Measurements from ENCODE around the gene C20orf204.

- no peak for TF ChIP-seq CEBPB (IDR thresholded peaks at IDR 0.05)
- no peak for TF ChIP-seq TEAD4 (IDR thresholded peaks at IDR 0.05)
- TF ChIP-seq TAF1 (IDR thresholded peaks at IDR 0.05; ENCODE audit: low read depth) = no peak
- no peak for TF ChIP-seq NFIC (IDR thresholded peaks at IDR 0.05)
- no peak for TF ChIP-seq YY1 (IDR thresholded peaks at IDR 0.05; ENCODE audit: low read depth)
- no peak for TF ChIP-seq REST (IDR thresholded peaks at IDR 0.05; ENCODE audit: low read depth)
- TF ChIP-seq, protein P1, sequence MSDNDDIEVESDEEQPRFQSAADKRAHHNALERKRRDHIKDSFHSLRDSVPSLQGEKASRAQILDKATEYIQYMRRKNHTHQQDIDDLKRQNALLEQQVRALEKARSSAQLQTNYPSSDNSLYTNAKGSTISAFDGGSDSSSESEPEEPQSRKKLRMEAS (IDR thresholded peaks at IDR 0.05) = no peak
- no peak for TF ChIP-seq CREB1 (IDR thresholded peaks at IDR 0.05; ENCODE audit: low read depth)
- no peak for TF ChIP-seq RAD21 (IDR thresholded peaks at IDR 0.05; ENCODE audit: low read depth)
- TF ChIP-seq EGR1 (IDR thresholded peaks at IDR 0.05) = no peak
- no peak for TF ChIP-seq EP300 (IDR thresholded peaks at IDR 0.05; ENCODE audit: borderline replicate concordance)
- TF ChIP-seq, protein P2, sequence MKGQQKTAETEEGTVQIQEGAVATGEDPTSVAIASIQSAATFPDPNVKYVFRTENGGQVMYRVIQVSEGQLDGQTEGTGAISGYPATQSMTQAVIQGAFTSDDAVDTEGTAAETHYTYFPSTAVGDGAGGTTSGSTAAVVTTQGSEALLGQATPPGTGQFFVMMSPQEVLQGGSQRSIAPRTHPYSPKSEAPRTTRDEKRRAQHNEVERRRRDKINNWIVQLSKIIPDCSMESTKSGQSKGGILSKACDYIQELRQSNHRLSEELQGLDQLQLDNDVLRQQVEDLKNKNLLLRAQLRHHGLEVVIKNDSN (IDR thresholded peaks at IDR 0.05) = no peak
Measured at GRCh38 chr20:64070244-64070993, 34.4 kb downstream of the C20orf204 start.
